GM23248 (cell line): ENCODE measurements around the gene ARL17A.
"Not testable (repeated sequence)": the region's sequence is repeated elsewhere in the genome, so short reads cannot be mapped to it uniquely, and the experiment has no call there.

Experiments used
- EZH2 ChIP-seq: fragments of 200-600 bp; sonication (generic); IDR thresholded peaks from 2 replicates; pipeline ENCODE4 v1.6.1; 2018; ENCODE audit warnings: antibody characterized with exemption, mild to moderate bottlenecking; ENCODE audit not compliant: insufficient read depth, poor library complexity, severe bottlenecking
- EZH2phosphoT487 ChIP-seq: fragments of 200-600 bp; sonication (generic); IDR thresholded peaks from 2 replicates; pipeline ENCODE4 v1.6.1; 2018; ENCODE audit warnings: antibody characterized with exemption, moderate library complexity, mild to moderate bottlenecking, low read depth; ENCODE audit not compliant: insufficient read depth

GRCh38 chr17:46611304-46611703 lies 31.8 kb upstream of the ARL17A start:
- TF ChIP-seq EZH2, EZH2phosphoT487: not testable (repeated sequence)
